Transverse colon (tissue), 4 donors: ENCODE measurements around the gene ENG. TPM values are rescaled to one million over a fixed set of nuclear protein-coding genes. Genes with fewer than 3 reads are reported as not detected.
"Not testable (repeated sequence)": the region's sequence is repeated elsewhere in the genome, so short reads cannot be mapped to it uniquely, and the experiment has no call there.

Experiments used
- DNase-seq: peaks from one replicate; pipeline ENCODE4 v3.0.0-alpha.2; 2019
- H3K27ac ChIP-seq, 4 donors: fragments of 200-600 bp; sonication (generic); 2 replicates each; pipeline ENCODE4 v1.5.1; 2016 to 2018; ENCODE audit warnings: inconsistent platforms in 4 of 4
- H3K27me3 ChIP-seq: fragments of 200-600 bp; sonication (generic); 2 replicates; pipeline ENCODE4 v1.5.1; 2017; ENCODE audit warnings: inconsistent platforms
- H3K36me3 ChIP-seq, 4 donors: fragments of 200-600 bp; sonication (generic); 2 replicates each; pipeline ENCODE4 v1.5.1; 2017 to 2019; ENCODE audit warnings: inconsistent platforms in 4 of 4
- H3K4me1 ChIP-seq, 4 donors: fragments of 200-600 bp; sonication (generic); 2 replicates each; pipeline ENCODE4 v1.5.1; 2017 to 2020; ENCODE audit warnings: inconsistent platforms in 4 of 4
- H3K4me3 ChIP-seq, 4 donors: fragments of 200-600 bp; sonication (generic); 1 replicate in 1 of 4; 2 replicates in 3 of 4; pipeline versions ENCODE4 v1.5.1 to v1.6.1; 2017 to 2019; ENCODE audit warnings: inconsistent platforms in 4 of 4
- H3K9me3 ChIP-seq, 2 donors: fragments of 200-600 bp; sonication (generic); 2 replicates each; pipeline ENCODE4 v1.5.1; 2017 to 2019; ENCODE audit warnings: inconsistent platforms in 2 of 2
- EP300 ChIP-seq: sonication (generic); formaldehyde crosslinking; IDR thresholded peaks from one replicate; pipeline ENCODE4 v1.6.1; 2017; ENCODE audit warnings: antibody characterized with exemption, low read depth
- POLR2A ChIP-seq: fragments of 450-650 bp; IDR thresholded peaks from one replicate; pipeline ENCODE4 v1.6.1; 2016; ENCODE audit warnings: antibody characterized with exemption, mild to moderate bottlenecking, moderate library complexity
- POLR2AphosphoS5 ChIP-seq, 3 donors: sonication (generic); formaldehyde crosslinking; IDR thresholded peaks; one replicate each; pipeline ENCODE4 v1.6.1; 2016; ENCODE audit warnings: antibody characterized with exemption in 3 of 3
- WGBS, 2 donors: methylation state at CpG; one replicate each; pipeline ENCODE4 v1.1.5; 2018; ENCODE audit warnings: low coverage in 1 of 2; 5-methylcytosine and 5-hydroxymethylcytosine counted together
- in situ Hi-C, 4 donors: fragments of 200-750 bp; cut with MboI; loops; one replicate each; pipeline versions ENCODE4 v1.15.0 to v1.15.1; 2017; ENCODE audit warnings: low sequenced_read_pairs in 3 of 4, low pct_ligation_motif_present in 1 of 4, low pct_unique_long_range_greater_than_20kb in 1 of 4
- intact Hi-C: fragments of 100-400 bp; cut with DNase I; formaldehyde crosslinking; loops from one replicate; pipeline ENCODE4 v1.15.1; 2023; ENCODE audit warnings: low total_unique reads
- total RNA-seq, 4 donors: library from RNA; depleted of rRNA; stranded (reverse); fragments of >200 nt; gene quantifications; one replicate each; pipeline ENCODE4 v1.1.0, GENCODE V29; 2016
- TF ChIP-seq, protein P1 (sequence below), 5 experiments: fragments of 200-600 bp in 3 of 5; fragments of 450-650 bp in 2 of 5; sonication (generic) in 3 of 5; IDR thresholded peaks; 1 replicate in 2 of 5; 2 replicates in 3 of 5; pipeline ENCODE4 v1.5.1; 2016 to 2017; ENCODE audit warnings: antibody characterized with exemption in 5 of 5, inconsistent platforms in 3 of 5, mild to moderate bottlenecking in 2 of 5, moderate library complexity in 1 of 5

Gene ENG
- total RNA-seq, 4 donors from 2014 or later: 10.6 to 23.9 (median 17.0) TPM

GRCh38 chr9:127838375-127839078 is 15.9 kb downstream of the ENG start:
- peak; percentile 46 for DNase-seq
- intact Hi-C loops: no loop called here
- TF ChIP-seq POLR2A (peak; percentile 32), POLR2AphosphoS5 (IDR thresholded peaks at IDR 0.05) (peak; percentile 38 to 54 (median 46)), EP300 (no peak)
- TF ChIP-seq, protein P1, sequence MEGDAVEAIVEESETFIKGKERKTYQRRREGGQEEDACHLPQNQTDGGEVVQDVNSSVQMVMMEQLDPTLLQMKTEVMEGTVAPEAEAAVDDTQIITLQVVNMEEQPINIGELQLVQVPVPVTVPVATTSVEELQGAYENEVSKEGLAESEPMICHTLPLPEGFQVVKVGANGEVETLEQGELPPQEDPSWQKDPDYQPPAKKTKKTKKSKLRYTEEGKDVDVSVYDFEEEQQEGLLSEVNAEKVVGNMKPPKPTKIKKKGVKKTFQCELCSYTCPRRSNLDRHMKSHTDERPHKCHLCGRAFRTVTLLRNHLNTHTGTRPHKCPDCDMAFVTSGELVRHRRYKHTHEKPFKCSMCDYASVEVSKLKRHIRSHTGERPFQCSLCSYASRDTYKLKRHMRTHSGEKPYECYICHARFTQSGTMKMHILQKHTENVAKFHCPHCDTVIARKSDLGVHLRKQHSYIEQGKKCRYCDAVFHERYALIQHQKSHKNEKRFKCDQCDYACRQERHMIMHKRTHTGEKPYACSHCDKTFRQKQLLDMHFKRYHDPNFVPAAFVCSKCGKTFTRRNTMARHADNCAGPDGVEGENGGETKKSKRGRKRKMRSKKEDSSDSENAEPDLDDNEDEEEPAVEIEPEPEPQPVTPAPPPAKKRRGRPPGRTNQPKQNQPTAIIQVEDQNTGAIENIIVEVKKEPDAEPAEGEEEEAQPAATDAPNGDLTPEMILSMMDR (IDR thresholded peaks at IDR 0.05): no peak
- WGBS, 2 donors: 71% methylated on average over 17 of the region's 18 CpGs; no CpG with 5 or more reads in 1 of the 2 donors
- no peaks in the 10 kb centered on the region for H3K36me3 ChIP-seq
- no peak overlapping the region for H3K4me3 ChIP-seq
- in situ Hi-C loops: no loop called here
- H3K27ac ChIP-seq: peak overlapping the region; percentile 71 to 87 (median 81)
- H3K27me3 ChIP-seq: no peaks in the 10 kb centered on the region
- peaks cover 6 to 51% (median 18%) of the 10 kb centered on the region in 4 donors for H3K4me1 ChIP-seq
- no peaks in the 10 kb centered on the region for H3K9me3 ChIP-seq

DNA sequence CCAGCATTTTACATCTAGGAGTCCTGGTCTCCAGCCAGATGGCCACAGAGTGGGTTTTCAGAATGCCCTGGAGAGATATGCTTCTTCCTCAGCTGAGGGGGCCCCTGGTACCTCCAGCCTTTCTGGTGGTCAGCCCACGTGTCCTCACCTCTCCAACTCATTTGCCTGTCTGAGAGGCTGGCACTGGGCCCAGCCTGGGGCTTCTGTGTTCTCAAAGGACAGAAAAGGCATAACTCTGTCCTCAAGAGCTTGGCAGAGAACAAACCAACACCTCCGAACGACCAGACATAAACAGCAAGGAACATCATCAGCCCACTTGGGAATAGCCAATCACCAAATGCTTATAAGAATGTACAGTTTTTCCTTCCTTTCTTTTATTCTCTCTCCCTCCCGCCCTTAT is 17.1 kb downstream of the ENG start:
- 56 to 68% methylated on average over 3 to 4 of the region's 4 CpGs for WGBS, 2 donors
- DNase-seq: no peak
- TF ChIP-seq EP300 (no peak), POLR2A (no peak), POLR2AphosphoS5 (IDR thresholded peaks at IDR 0.05) (no peak)
- TF ChIP-seq, protein P1 (IDR thresholded peaks at IDR 0.05): no peak
- H3K27me3 ChIP-seq: no peaks in the 10 kb centered on the region
- H3K4me3 ChIP-seq: no peak overlapping the region
- in situ Hi-C loops (no loop called here), intact Hi-C loops (no loop called here)
- H3K4me1 ChIP-seq: peaks cover 6 to 60% (median 18%) of the 10 kb centered on the region in 4 donors
- no peaks in the 10 kb centered on the region for H3K9me3 ChIP-seq
- peak overlapping the region; percentile 71 to 87 (median 81) for H3K27ac ChIP-seq
- no peaks in the 10 kb centered on the region for H3K36me3 ChIP-seq

- H3K9me3 ChIP-seq, H3K4me3 ChIP-seq, intact Hi-C loops, DNase-seq, in situ Hi-C loops, H3K36me3 ChIP-seq, H3K27me3 ChIP-seq: not testable (repeated sequence)
- peaks cover 6 to 61% (median 18%) of the 10 kb centered on the region in 4 donors for H3K4me1 ChIP-seq
- H3K27ac ChIP-seq: peak overlapping the region; percentile 71 to 87 (median 81)
- WGBS, 2 donors: 86 to 94% methylated on average over 3 of the region's 3 CpGs
These were observed 17.9 kb downstream of the ENG start for GRCh38 chr9:127836561-127836960.

DNA sequence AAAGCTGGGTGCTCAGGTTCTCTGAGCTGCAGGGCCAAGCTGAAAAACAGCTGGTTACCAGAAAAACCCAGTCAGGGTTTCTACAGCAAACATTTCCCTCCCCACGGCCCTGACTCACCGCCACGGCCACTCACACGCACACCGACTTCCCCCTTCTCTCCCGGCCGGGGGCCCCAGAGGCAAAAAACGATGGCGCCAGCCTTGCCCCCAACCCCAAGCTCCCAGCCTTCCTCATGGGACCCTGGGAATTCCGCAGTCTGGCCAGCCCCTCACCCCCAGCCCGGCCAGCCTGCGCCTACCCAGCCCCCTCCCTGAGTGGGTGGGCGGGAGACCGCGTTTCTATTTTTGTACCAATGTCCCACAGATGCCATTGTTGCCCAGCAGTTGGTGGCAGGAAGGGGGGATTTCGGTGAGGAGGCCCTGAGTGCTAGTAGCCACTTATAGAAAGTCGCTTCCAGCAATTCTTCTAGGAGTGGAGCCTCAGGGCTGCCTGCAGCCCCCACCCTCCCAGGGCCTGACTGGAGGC is 18.4 kb downstream of the ENG start:
- in situ Hi-C loops: no loop called here
- WGBS, 2 donors: 50% methylated on average over 17 of the region's 17 CpGs; no CpG with 5 or more reads in 1 of the 2 donors
- TF ChIP-seq POLR2AphosphoS5 (IDR thresholded peaks at IDR 0.05) (no peak), POLR2A (no peak), EP300 (no peak)
- TF ChIP-seq, protein P1 (IDR thresholded peaks at IDR 0.05): no peak
- no peaks in the 10 kb centered on the region for H3K36me3 ChIP-seq
- peak; percentile 47 for DNase-seq
- H3K27ac ChIP-seq: peak overlapping the region; percentile 71 to 87 (median 81)
- peaks cover 6 to 61% (median 18%) of the 10 kb centered on the region in 4 donors for H3K4me1 ChIP-seq
- H3K4me3 ChIP-seq: no peak overlapping the region
- H3K27me3 ChIP-seq: no peaks in the 10 kb centered on the region
- intact Hi-C loops: no loop called here
- H3K9me3 ChIP-seq: no peaks in the 10 kb centered on the region
